ENCODE results near the gene CLTC. TPM values are rescaled to one million over a fixed set of nuclear protein-coding genes. Genes with fewer than 3 reads are reported as not detected.

The CLTC gene
- total and polyA plus RNA-seq, 2 of the 8 experiments (the other 6 are each of a cell fraction or from before 2014, with no cell fraction given): 175 to 283 TPM

DNA sequence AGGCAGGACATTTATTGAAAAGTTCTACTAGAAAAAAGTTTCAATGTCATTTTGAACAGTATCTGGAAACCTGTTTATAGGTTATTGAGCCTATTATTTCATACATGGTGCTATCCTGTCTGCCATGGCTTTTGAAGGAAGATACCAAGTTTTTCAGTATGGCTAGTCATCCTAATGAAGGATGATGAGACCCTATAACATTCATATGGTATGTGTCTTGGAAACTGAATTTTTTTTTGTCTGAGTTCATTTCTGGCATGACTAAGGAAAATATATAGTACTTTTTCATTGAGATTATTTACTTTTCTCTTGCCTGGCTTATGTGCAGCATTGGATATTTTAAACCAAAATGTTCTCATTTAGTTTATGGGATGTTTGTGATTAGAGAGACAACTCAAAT lies 30.2 kb downstream of the CLTC start (continued):
- no peak for TF ChIP-seq HDAC2 (IDR thresholded peaks at IDR 0.05; ENCODE audit: borderline replicate concordance in 1 of 2, low read depth in 2 of 2, low read length in 2 of 2)
- TF ChIP-seq SIRT6 (IDR thresholded peaks at IDR 0.05; ENCODE audit: low read length): no peak
- no peak for TF ChIP-seq BCL11A (IDR thresholded peaks at IDR 0.05; ENCODE audit: low read depth in 2 of 2, low read length in 2 of 2)
- TF ChIP-seq CBX8 (IDR thresholded peaks at IDR 0.05; ENCODE audit: borderline replicate concordance, low read depth, low read length): no peak

All from H1 (cell line).